Stimulated activated memory B cell treated with anti-CD40 and anti-IgM and Interleukin-4, amounts not matched to agents 10 μg/mL and 1 μg/mL and 100 μg/mL, for 72 hours (primary cell): Measurements from ENCODE around the gene ARMH3.

ENCODE experiments used
- ATAC-seq: fragments of 150-1000 bp; cut with Tn5 transposase; 2 replicates; pipeline ENCODE4 v1.10.0; 2021
- H3K27ac Mint-ChIP-seq: one replicate; pipeline ENCODE4 v1.8.0; 2022; ENCODE audit warnings: mild to moderate bottlenecking, mixed read lengths
- H3K27me3 Mint-ChIP-seq: one replicate; pipeline ENCODE4 v1.8.0; 2022; ENCODE audit warnings: mixed read lengths
- H3K36me3 Mint-ChIP-seq: one replicate; pipeline ENCODE4 v1.8.0; 2022; ENCODE audit warnings: mixed read lengths
- H3K4me1 Mint-ChIP-seq: one replicate; pipeline ENCODE4 v1.8.0; 2022; ENCODE audit warnings: mixed read lengths
- H3K4me3 Mint-ChIP-seq: one replicate; pipeline ENCODE4 v1.8.0; 2022; ENCODE audit warnings: mild to moderate bottlenecking, moderate library complexity, mixed read lengths
- H3K9me3 Mint-ChIP-seq: one replicate; pipeline ENCODE4 v1.8.0; 2022; ENCODE audit warnings: mixed read lengths

The ARMH3 gene

GRCh38 chr10:101889256-101890210 is 166.4 kb downstream of the ARMH3 start:
- peak; percentile 81 for ATAC-seq
- peak overlapping the region; percentile 76 for H3K27ac Mint-ChIP-seq
- H3K4me3 Mint-ChIP-seq = peak overlapping the region; percentile 30
- H3K36me3 Mint-ChIP-seq = peaks cover 24% of the 10 kb centered on the region
- no peaks in the 10 kb centered on the region for H3K9me3 Mint-ChIP-seq
- peaks cover 30% of the 10 kb centered on the region for H3K4me1 Mint-ChIP-seq
- no peaks in the 10 kb centered on the region for H3K27me3 Mint-ChIP-seq

GRCh38 chr10:101888251-101888949 is 167.6 kb downstream of the ARMH3 start:
- Mint-ChIP-seq H3K36me3 (peaks cover 27% of the 10 kb centered on the region), H3K27me3 (no peaks in the 10 kb centered on the region), H3K4me3 (no peak overlapping the region), H3K9me3 (no peaks in the 10 kb centered on the region), H3K27ac (peak overlapping the region; percentile 76), H3K4me1 (peaks cover 29% of the 10 kb centered on the region)
- no peak for ATAC-seq

GRCh38 chr10:101887775-101888174 is 168.2 kb downstream of the ARMH3 start:
- peaks cover 27% of the 10 kb centered on the region for H3K36me3 Mint-ChIP-seq
- H3K27ac Mint-ChIP-seq = peak overlapping the region; percentile 76
- H3K4me1 Mint-ChIP-seq = peaks cover 26% of the 10 kb centered on the region
- no peak for ATAC-seq
- no peaks in the 10 kb centered on the region for H3K27me3 Mint-ChIP-seq
- no peaks in the 10 kb centered on the region for H3K9me3 Mint-ChIP-seq
- no peak overlapping the region for H3K4me3 Mint-ChIP-seq

- ATAC-seq = no peak
- Mint-ChIP-seq H3K36me3 (peaks cover 27% of the 10 kb centered on the region), H3K9me3 (no peaks in the 10 kb centered on the region), H3K27me3 (no peaks in the 10 kb centered on the region), H3K4me3 (no peak overlapping the region), H3K4me1 (peaks cover 26% of the 10 kb centered on the region), H3K27ac (no peak overlapping the region)
Observed at GRCh38 chr10:101886521-101887312, 169.3 kb downstream of the ARMH3 start.

GRCh38 chr10:101881036-101881774 is 174.8 kb downstream of the ARMH3 start:
- Mint-ChIP-seq H3K9me3 (no peaks in the 10 kb centered on the region), H3K4me1 (peaks cover 24% of the 10 kb centered on the region), H3K27ac (peak overlapping the region; percentile 23), H3K4me3 (no peak overlapping the region), H3K36me3 (peaks cover 18% of the 10 kb centered on the region), H3K27me3 (no peaks in the 10 kb centered on the region)
- no peak for ATAC-seq

GRCh38 chr10:101880232-101880573 is 175.8 kb downstream of the ARMH3 start:
- peaks cover 34% of the 10 kb centered on the region for H3K4me1 Mint-ChIP-seq
- H3K27me3 Mint-ChIP-seq = no peaks in the 10 kb centered on the region
- no peak for ATAC-seq
- H3K9me3 Mint-ChIP-seq = no peaks in the 10 kb centered on the region
- H3K36me3 Mint-ChIP-seq = peaks cover 13% of the 10 kb centered on the region
- H3K4me3 Mint-ChIP-seq = no peak overlapping the region
- peak overlapping the region; percentile 23 for H3K27ac Mint-ChIP-seq

GRCh38 chr10:101879456-101880231 is 176.3 kb downstream of the ARMH3 start:
- Mint-ChIP-seq H3K9me3 (no peaks in the 10 kb centered on the region), H3K27ac (peak overlapping the region; percentile 64), H3K4me1 (peaks cover 40% of the 10 kb centered on the region), H3K27me3 (no peaks in the 10 kb centered on the region), H3K4me3 (no peak overlapping the region), H3K36me3 (peaks cover 9% of the 10 kb centered on the region)
- ATAC-seq = no peak

- no peak for ATAC-seq
- Mint-ChIP-seq H3K4me3 (no peak overlapping the region), H3K4me1 (peaks cover 38% of the 10 kb centered on the region), H3K27me3 (no peaks in the 10 kb centered on the region), H3K27ac (no peak overlapping the region), H3K9me3 (no peaks in the 10 kb centered on the region), H3K36me3 (peaks cover 5% of the 10 kb centered on the region)
Observed at GRCh38 chr10:101878869-101879268, 177.1 kb downstream of the ARMH3 start.

- H3K4me3 Mint-ChIP-seq = no peak overlapping the region
- H3K36me3 Mint-ChIP-seq = peaks cover 12% of the 10 kb centered on the region
- H3K27ac Mint-ChIP-seq = peak overlapping the region; percentile 55
- peaks cover 30% of the 10 kb centered on the region for H3K4me1 Mint-ChIP-seq
- no peaks in the 10 kb centered on the region for H3K27me3 Mint-ChIP-seq
- no peaks in the 10 kb centered on the region for H3K9me3 Mint-ChIP-seq
- ATAC-seq = peak; percentile 63
Observed at GRCh38 chr10:101875068-101875688, 180.8 kb downstream of the ARMH3 start.

GRCh38 chr10:101874252-101874651 is 181.7 kb downstream of the ARMH3 start:
- no peaks in the 10 kb centered on the region for H3K27me3 Mint-ChIP-seq

GRCh38 chr10:101867931-101868330 is 188.0 kb downstream of the ARMH3 start:
- Mint-ChIP-seq H3K4me3 (no peak overlapping the region), H3K27ac (no peak overlapping the region), H3K4me1 (no peaks in the 10 kb centered on the region), H3K27me3 (no peaks in the 10 kb centered on the region), H3K9me3 (peaks cover 10% of the 10 kb centered on the region), H3K36me3 (peaks cover 34% of the 10 kb centered on the region)
- ATAC-seq = no peak

More at GRCh38 chr10:101874252-101874651, 181.7 kb downstream of the ARMH3 start:
- no peaks in the 10 kb centered on the region for H3K9me3 Mint-ChIP-seq
- H3K4me1 Mint-ChIP-seq = peaks cover 24% of the 10 kb centered on the region
- peaks cover 12% of the 10 kb centered on the region for H3K36me3 Mint-ChIP-seq
- no peak for ATAC-seq
- H3K27ac Mint-ChIP-seq = peak overlapping the region; percentile 55
- no peak overlapping the region for H3K4me3 Mint-ChIP-seq

- H3K9me3 Mint-ChIP-seq = peaks cover 13% of the 10 kb centered on the region
Observed at GRCh38 chr10:101859530-101859929, 196.4 kb downstream of the ARMH3 start.

GRCh38 chr10:101858723-101859500 is 197.1 kb downstream of the ARMH3 start:
- Mint-ChIP-seq H3K27ac (peak overlapping the region; percentile 53), H3K4me3 (no peak overlapping the region)
- ATAC-seq = peak; percentile 50

More at GRCh38 chr10:101859530-101859929, 196.4 kb downstream of the ARMH3 start:
- peaks cover 26% of the 10 kb centered on the region for H3K4me1 Mint-ChIP-seq
- H3K27ac Mint-ChIP-seq = peak overlapping the region; percentile 53
- no peak overlapping the region for H3K4me3 Mint-ChIP-seq
- peaks cover 41% of the 10 kb centered on the region for H3K36me3 Mint-ChIP-seq
- no peak for ATAC-seq
- H3K27me3 Mint-ChIP-seq = no peaks in the 10 kb centered on the region

More at GRCh38 chr10:101858723-101859500, 197.1 kb downstream of the ARMH3 start:
- no peaks in the 10 kb centered on the region for H3K27me3 Mint-ChIP-seq
- H3K36me3 Mint-ChIP-seq = peaks cover 35% of the 10 kb centered on the region
- peaks cover 12% of the 10 kb centered on the region for H3K9me3 Mint-ChIP-seq
- peaks cover 26% of the 10 kb centered on the region for H3K4me1 Mint-ChIP-seq
